ENCODE measurements around the gene MYF6.

Gene MYF6

GRCh38 chr12:80707830-80708258 lies 410 bp downstream of the MYF6 start:
- DNase-seq (ENCODE audit: low spot score), result no peak

- DNase-seq (ENCODE audit: low spot score), result no peak
Measured at GRCh38 chr12:80708259-80708974, 983 bp downstream of the MYF6 start.

DNA sequence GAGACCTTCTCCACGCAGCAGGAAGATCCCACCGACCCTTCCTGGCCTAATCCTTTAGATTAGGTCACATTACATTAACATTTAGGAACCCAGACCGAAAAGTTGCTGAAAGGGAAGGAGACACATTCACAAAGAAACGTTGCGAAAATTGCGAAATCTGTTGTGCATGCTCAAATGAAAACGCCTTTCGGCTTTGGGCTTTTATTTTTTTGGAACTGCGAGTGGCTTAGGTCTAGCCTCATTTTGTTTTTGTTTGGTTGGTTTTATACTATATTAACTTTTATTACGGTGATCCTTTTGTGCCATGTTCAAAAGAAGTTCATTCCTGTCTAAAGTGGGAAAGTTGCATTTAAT lies 1.5 kb downstream of the MYF6 start:
- no peak for DNase-seq (ENCODE audit: low spot score)

DNA sequence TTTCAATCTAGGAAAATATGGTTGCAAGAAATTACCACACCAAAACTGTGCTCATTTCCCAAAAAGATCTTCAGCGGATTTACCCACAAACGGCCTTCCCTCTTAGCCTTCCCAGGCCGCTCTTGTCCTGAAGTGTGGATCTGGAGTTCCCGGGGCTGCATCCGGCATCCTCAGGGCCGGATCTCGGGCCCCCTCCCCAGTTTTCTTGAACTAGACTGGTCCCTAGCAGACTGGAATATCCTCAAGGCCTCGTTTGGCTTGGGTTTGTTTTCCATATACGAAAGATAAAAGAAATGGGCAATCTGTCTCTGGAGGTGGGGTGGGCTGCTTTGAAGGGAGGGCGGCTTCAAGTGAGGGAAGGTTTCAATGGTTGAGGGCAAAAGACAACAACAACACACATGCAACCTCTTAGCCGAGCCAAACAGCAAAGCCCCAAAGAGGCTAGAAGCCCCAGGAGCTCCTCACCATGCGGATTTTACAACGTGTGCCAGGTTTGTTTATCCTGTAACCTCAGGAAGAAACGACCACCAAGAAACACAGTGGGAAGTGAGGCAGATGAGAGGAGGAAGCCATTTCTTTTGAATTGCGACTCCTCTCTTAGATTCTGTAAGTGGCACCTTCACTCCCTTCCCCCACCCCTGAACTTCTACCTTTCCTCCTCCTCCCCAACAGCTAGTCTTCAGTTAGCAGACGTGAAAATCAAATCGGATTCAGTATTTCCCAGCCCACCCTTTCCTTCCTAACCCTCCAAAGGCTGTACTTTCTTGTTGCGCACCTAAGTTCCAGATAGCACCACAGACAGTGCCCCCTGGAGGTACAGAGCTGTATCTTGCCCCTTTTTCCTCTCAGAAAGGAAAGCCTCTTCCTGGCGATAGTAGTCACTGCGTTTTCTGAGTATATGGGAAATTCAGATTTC lies 2.6 kb downstream of the MYF6 start:
- no peak for DNase-seq (ENCODE audit: low spot score)

DNA sequence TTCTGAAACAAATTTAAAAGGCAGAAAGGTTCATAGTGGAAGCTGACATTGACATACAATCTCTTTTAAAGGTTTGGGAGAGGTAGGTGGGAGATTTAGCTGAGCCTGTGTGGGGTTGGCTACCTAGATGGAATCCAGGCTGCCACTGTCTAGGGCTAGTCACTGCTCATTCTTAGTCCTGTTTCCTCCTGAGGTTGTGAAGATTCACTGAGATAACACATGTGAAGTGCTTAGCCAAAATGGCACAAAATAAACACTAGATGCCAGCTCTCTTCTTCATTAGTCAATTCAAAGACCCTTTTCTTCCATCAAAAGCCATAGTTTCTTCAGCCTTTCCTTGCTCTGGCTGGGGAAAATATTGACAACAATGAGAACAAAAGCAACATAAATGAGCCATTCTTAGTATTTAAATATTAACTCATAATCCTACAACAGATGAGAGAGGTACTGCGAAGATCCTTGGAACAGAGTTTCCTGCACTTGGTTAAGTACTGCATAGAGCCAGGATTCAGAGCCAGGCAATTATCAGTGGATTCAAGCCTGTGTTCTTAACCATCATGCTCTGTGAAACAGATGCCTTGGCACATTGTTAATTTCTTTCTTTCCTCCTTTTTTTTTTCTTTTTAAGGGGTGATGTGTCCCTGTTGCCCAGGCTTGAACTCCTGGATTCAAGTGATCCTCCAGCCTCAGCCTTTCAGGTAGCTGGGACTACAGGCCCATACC lies 3.5 kb downstream of the MYF6 start:
- no peak for DNase-seq (ENCODE audit: low spot score)

GRCh38 chr12:80711866-80712265 lies 4.4 kb downstream of the MYF6 start:
- DNase-seq (ENCODE audit: low spot score), result no peak

DNA sequence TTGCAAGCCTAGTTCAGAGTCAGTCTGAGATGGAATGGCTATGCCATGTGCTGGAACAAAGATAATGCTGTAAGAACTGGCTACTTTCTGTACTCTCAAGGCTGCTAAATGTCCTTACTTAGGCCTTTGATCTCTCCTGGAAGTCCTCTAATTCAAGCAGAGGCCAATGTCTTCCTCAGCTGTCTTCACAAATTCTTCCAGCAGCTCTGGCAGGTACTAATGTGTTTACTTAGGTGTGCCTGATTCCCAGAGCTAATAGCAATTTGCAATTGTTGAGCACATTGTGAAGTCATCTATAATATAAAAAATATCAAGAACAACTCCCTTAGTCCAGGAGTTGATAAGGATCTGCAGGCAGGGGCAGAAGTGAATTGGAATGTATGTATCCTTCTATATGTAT lies 5.4 kb downstream of the MYF6 start:
- DNase-seq (ENCODE audit: low spot score), result no peak

GRCh38 chr12:80713419-80713818 lies 6.0 kb downstream of the MYF6 start:
- no peak for DNase-seq (ENCODE audit: low spot score)

DNA sequence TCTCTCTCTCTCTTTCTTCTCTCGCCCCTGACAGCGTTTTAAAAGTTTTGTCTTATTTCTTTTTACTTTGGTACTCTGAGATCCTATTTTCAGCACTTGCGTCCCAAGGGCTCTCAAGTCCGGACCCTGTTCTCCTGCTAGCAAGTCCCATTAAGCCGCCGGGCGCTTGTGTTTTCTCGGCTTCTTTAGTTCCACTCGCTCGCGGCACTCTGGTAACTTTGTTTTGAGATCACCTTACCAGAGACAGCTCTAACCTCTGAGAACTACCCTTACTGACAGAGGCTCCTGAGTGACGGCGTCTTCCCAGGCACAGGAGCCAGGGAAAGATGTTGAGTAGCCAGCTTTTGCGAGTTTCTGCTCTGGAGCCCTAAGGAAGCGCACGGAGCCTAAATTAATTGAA lies 6.6 kb downstream of the MYF6 start:
- no peak for DNase-seq (ENCODE audit: low spot score)

GRCh38 chr12:80714846-80715245 lies 7.4 kb downstream of the MYF6 start:
- DNase-seq (ENCODE audit: low spot score), result no peak

DNA sequence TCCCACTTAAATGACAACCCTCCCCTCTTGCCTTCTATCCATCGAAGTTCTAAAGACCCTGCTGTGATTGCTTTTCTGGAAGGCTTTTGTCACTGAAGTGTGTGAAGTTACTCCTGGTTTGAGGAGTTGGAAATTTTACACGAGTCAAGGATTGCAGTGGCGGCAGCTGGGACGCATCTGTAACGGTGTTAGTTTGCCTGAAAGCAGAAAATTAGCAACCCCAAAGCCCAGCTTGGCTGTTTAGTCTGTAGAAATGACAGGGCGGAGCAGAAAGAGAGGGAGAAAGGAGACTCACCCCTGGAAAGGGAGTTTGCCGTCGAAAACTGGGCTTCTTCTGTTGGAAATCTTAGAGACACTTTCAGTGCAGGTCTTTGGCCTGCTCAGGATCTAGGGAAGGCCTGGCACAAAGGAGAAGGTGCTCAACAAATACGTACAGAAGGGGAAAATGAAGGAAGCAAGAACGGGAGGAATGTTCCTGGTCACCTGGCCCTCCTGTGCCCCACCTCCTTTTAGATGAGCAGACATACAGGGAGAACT lies 8.3 kb downstream of the MYF6 start:
- DNase-seq (ENCODE audit: low spot score), result no peak

DNA sequence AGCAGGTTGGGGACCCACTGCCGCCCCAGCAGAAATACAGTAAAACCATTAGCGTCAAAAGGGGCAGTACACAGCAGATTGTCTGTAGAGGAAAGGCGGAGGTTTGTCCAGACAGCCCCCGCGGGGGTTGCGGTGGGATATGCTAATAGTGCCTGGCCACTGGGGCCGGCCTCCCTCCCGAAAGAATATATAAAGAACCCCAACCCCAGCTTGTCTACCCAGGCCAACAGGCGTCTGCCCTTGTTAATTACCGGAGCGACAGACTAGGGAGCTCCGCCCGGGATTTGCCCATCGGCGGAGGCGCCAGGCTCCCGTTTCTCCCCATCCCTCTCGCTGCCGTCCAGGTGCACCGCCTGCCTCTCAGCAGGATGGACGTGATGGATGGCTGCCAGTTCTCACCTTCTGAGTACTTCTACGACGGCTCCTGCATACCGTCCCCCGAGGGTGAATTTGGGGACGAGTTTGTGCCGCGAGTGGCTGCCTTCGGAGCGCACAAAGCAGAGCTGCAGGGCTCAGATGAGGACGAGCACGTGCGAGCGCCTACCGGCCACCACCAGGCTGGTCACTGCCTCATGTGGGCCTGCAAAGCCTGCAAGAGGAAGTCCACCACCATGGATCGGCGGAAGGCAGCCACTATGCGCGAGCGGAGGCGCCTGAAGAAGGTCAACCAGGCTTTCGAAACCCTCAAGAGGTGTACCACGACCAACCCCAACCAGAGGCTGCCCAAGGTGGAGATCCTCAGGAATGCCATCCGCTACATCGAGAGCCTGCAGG lies 9.4 kb downstream of the MYF6 start, which contains the start of gene MYF5:
MYF5 (plus strand) TSS at position 217 of the 774 bp plus-strand sequence; CDS start at position 369, 152 bp downstream.
- no peak for DNase-seq (ENCODE audit: low spot score)

- no peak for DNase-seq (ENCODE audit: low spot score)
Measured at GRCh38 chr12:80717856-80718255, 10.4 kb downstream of the MYF6 start.

DNA sequence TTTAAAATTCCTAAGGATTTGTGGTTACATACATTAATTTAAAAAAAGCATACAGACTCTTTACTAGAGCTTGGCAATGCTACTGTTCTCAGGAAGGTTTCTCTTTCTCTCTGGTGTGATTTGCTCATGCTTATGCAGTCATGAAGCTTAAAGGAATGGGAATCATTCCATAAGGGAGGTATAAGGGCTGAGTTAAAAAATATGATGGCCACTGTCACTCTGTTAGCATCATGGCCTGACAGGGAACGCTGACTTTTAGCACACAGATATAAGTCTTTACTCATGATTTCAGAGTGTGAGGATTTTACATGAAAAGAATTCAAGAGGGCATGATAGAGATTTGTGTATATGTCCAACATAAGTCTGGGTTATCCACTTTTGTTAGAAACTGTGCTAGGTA lies 13.1 kb downstream of the MYF6 start:
- no peak for DNase-seq (ENCODE audit: low spot score)

GRCh38 chr12:80721326-80721725 lies 13.9 kb downstream of the MYF6 start:
- DNase-seq (ENCODE audit: low spot score), result no peak

- no peak for DNase-seq (ENCODE audit: low spot score)
Measured at GRCh38 chr12:80745851-80746505, 38.5 kb downstream of the MYF6 start.

GRCh38 chr12:80747800-80748199 lies 40.4 kb downstream of the MYF6 start:
- no peak for DNase-seq (ENCODE audit: low spot score)

DNA sequence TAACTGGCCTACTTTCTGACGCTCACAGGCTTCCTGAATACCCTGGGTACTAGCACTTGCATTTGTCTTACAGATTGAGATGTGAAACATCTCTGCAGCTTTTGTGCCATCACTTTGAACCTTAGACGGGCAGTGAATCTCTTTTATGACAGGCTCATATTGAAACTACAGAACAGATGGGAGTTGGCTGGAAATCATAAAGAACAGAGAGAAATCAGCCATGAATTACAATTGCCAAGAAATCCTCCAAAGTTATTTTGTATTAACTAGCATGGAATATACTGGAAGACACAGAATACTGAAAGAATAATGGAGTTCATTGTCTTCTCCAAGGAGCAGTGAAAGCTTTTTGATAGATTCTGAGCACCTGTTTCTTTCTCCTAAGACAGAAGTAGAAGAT lies 42.0 kb downstream of the MYF6 start:
- no peak for DNase-seq (ENCODE audit: low spot score)

- DNase-seq (ENCODE audit: low spot score), result no peak
Measured at GRCh38 chr12:80752464-80752863, 45.0 kb downstream of the MYF6 start.

DNA sequence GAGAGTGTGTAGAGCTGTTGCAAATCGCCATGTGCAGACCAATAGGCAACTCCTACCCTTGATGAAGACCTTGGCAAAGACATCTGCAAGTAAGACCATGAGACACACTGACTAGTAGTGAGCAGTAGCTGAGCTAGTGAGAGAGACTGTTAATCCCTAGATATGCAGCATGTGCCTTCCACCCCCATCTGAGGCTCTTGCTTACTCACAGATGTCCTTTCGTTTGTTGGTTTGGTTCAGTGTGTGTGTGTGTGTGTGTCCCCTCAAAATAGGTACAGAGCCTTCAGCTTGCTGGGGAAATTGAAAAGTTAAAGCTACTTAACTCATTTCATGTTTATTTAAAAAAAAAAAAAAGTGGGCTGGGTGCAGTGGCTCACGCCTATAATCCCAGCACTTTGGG lies 46.8 kb downstream of the MYF6 start:
- no peak for DNase-seq (ENCODE audit: low spot score)

GRCh38 chr12:80756875-80757274 lies 49.4 kb downstream of the MYF6 start:
- DNase-seq (ENCODE audit: low spot score), result no peak
